GM10266 (cell line): ENCODE results near the gene MFAP2.

ENCODE experiments used
- DNase-seq: peaks from one replicate; pipeline ENCODE4 v3.0.0; 2012; ENCODE audit errors: extremely low spot score
- TF ChIP-seq, protein P1 (sequence below): IDR thresholded peaks from 2 replicates; pipeline ENCODE4 v1.5.1; 2012; ENCODE audit warnings: mild to moderate bottlenecking, low read depth; ENCODE audit not compliant: control insufficient read depth, insufficient read depth; ENCODE audit errors: missing control alignments

Gene MFAP2

DNA sequence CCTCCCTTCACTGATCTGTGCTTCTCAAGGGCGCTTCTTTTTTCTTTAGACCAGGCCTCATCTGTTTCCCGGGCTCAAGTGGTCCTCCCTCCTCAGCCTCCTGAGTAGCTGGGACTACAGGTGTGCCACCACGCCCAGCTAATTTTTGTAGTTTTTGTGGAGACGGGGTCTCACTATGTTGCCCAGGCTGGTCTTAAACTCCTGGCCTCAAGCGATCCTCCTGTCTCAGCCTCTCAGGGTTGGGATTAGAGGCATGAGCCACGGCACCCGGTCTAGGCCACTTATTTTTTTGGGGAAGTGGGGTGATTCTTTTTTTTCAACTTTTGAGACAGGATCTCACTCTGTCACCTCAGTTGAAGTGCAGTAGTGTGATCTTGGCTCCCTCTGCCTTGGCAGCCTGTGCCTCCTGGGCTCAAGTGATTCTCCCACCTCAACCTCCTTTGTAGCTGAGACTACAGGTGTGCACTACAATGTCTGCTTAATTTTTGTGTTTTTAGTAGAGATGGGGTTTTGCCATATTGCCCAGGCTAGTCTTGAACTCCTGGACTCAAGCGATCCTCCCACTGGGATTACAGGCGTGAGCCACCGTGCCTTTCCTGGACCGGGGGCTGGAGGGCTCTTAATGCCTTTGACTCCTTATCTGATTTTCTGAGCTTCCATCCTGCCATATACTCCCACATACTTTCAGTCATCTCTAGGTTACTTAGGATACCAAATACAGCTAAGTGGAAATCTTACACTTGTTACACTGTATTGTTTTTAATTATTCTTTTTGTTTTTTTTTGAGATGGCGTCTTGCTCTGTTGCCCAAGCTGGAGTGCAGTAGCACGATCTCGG is 18.9 kb downstream of the MFAP2 start:
- no peak for DNase-seq
- TF ChIP-seq, protein P1, sequence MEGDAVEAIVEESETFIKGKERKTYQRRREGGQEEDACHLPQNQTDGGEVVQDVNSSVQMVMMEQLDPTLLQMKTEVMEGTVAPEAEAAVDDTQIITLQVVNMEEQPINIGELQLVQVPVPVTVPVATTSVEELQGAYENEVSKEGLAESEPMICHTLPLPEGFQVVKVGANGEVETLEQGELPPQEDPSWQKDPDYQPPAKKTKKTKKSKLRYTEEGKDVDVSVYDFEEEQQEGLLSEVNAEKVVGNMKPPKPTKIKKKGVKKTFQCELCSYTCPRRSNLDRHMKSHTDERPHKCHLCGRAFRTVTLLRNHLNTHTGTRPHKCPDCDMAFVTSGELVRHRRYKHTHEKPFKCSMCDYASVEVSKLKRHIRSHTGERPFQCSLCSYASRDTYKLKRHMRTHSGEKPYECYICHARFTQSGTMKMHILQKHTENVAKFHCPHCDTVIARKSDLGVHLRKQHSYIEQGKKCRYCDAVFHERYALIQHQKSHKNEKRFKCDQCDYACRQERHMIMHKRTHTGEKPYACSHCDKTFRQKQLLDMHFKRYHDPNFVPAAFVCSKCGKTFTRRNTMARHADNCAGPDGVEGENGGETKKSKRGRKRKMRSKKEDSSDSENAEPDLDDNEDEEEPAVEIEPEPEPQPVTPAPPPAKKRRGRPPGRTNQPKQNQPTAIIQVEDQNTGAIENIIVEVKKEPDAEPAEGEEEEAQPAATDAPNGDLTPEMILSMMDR, result no peak

DNA sequence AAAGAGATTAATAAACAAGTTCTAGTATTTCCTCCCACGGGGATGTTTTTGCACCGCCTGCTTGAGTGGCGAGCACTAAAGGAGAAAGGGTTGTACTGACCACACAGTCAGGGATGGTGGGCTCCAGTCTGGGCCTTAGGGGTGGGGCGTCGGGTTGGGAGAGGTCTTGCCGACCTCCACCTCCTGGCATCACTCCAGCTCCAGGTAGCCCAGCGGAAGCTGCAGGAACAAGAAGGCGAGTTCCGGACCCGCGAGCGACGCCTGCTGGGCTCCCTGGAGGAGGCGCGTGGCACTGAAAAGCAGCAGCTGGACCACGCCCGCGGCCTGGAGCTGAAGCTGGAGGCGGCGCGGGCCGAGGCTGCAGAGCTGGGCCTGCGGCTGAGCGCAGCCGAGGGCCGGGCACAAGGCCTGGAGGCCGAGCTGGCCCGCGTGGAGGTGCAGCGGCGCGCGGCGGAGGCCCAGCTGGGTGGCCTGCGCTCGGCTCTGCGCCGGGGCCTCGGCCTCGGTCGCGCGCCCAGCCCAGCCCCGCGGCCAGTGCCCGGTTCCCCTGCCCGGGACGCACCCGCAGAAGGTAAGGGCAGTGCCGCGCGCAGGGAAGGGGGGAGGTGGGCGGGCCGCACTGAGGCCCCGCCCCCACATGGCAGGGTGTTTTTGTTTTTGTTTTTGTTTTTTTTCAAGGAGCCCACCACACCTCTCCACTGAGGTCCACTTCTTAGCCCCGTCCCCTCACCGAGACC is 19.7 kb downstream of the MFAP2 start:
- DNase-seq, result peak; percentile 84
- TF ChIP-seq, protein P1, result peak; percentile 89

DNA sequence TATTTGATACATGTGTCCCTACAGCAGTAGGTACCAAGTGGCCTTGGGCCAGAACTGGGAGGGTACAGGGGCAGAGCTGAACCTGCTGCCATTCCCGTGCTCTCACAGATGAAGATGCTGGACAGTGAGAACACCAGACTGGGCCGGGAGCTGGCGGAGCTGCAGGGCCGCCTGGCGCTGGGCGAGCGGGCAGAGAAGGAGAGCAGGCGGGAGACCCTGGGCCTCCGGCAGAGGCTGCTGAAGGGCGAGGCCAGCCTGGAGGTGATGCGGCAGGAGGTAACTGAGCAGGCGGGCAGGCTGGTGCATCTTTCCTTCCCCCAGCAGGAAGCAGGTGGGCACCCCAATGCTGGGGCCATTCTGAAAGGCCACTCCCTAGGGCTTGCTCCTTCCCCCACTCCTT is 21.9 kb downstream of the MFAP2 start:
- no peak for DNase-seq
- TF ChIP-seq, protein P1, result no peak

DNA sequence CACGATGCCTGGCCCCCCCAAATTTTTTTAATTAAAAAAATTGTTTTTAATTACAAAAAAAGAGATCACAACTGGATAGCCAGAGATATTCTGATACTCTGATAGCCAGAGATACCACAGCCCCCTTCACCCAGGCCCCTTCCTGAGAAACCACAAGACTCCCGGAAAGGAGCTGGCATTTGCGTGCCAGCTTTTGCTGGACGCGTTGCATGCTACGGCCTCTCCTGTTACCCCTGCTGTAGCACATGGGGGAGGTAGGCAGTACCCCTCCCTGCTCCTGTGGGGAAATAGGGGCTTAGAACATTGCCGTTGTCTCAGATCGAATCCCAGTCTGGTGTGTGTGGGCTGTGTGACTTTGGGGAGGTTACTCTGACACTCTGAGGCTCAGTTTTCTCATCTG is 22.7 kb downstream of the MFAP2 start:
- TF ChIP-seq, protein P1, result no peak

DNA sequence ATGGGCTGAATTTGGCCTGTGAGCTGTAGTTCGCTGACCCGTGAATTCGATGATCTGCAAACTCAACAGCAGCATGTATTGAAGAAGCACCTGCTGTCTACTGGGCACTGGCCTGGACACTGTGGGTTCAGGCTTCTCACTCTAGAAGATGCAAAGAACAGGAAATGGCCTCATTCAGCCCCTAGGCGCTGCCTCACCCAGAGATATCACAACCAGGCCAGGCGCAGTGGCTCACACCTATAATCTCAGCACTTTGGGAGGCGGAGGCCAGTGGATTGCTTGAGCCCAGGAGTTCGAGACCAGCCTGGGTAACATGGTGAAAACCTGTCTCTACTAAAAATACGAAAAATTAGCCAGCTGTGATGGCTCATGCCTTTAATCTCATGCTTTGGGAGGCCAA is 23.6 kb downstream of the MFAP2 start:
- TF ChIP-seq, protein P1, result no peak
- no peak for DNase-seq

More for the DNA sequence above, 22.7 kb downstream of the MFAP2 start:
- no peak for DNase-seq

DNA sequence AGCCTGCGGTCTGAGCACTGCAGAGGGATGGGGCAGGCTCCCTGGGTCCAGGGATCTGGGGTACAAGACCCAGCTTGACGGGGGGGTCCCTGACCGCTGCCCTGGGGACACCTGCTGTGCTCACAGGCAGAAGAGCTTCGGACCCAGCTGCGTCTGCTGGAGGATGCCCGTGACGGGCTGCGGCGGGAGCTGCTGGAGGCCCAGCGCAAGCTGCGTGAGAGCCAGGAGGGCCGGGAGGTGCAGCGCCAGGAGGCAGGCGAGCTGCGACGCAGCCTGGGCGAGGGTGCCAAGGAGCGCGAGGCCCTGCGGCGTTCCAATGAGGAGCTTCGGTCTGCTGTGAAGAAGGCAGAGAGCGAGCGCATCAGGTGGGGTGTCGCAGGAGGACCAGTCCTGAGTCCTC is 25.2 kb downstream of the MFAP2 start:
- DNase-seq, result no peak

More for the DNA sequence above, 25.2 kb downstream of the MFAP2 start:
- TF ChIP-seq, protein P1, result no peak
